GM12878 (cell line): ENCODE data around the gene GRIK2. TPM values are rescaled to one million over a fixed set of nuclear protein-coding genes. Genes with fewer than 3 reads are reported as not detected.

Experiments
- ATAC-seq: fragments of 200-7000 bp; cut with Tn5 transposase; 3 replicates; pipeline ENCODE4 v1.9.1; 2020; ENCODE audit warnings: mild to moderate bottlenecking, moderate library complexity
- BruUV-seq: library from RNA; stranded (reverse); fragments of 400-500 nt; replicated peaks from 2 replicates; lab custom pipeline; 2021; lab: Mats Ljungman, UMichigan
- CTCF ChIA-PET: fragments of 300-600 bp; sonication (Branson Sonifier 250); formaldehyde crosslinking; extraction: SDS; loops from one replicate; lab custom pipeline; 2021; ENCODE audit warnings: inconsistent platforms; lab: Yijun Ruan, JAX
- POLR2A ChIA-PET: fragments of 350-600 bp; formaldehyde crosslinking; extraction: SDS; loops from one replicate; lab custom pipeline; 2021; ENCODE audit warnings: inconsistent platforms; lab: Charles Lee
- RAD21 ChIA-PET: fragments of 300-600 bp; sonication (Branson Sonifier 250); formaldehyde crosslinking; loops from one replicate; lab custom pipeline; 2023; ENCODE audit warnings: antibody characterized with exemption; ENCODE audit not compliant: unreplicated experiment; lab: Charles Lee
- SMC1A ChIA-PET: fragments of 300-600 bp; sonication (Branson Sonifier 250); formaldehyde crosslinking; loops from one replicate; lab custom pipeline; 2023; ENCODE audit not compliant: unreplicated experiment, uncharacterized antibody; lab: Charles Lee
- DNase-seq: peaks from one replicate; pipeline ENCODE4 v3.0.0-alpha.2; 2011; ENCODE audit warnings: low read depth, low spot score
- FAIRE-seq: peaks from 3 replicates; lab custom pipeline; 2011; peaks lifted over from hg19 to GRCh38; lab: Jason Lieb, UNC
- H2AFZ ChIP-seq: 2 replicates; pipeline ENCODE4 v1.6.0; 2011; ENCODE audit warnings: low read depth, low read length, control low read depth; ENCODE audit not compliant: control insufficient read depth
- H3K27ac ChIP-seq: 2 replicates; pipeline ENCODE4 v1.5.1; 2011; ENCODE audit warnings: control low read depth; ENCODE audit not compliant: control insufficient read depth, insufficient read depth
- H3K27me3 ChIP-seq, 2 experiments: replicated peaks in 1 of 2; 2 replicates each; pipeline versions ENCODE4 v1.6.0 to v1.6.1; 2011; ENCODE audit warnings: low read length in 1 of 2; ENCODE audit not compliant: control insufficient read depth in 2 of 2, insufficient read depth in 2 of 2
- H3K36me3 ChIP-seq, 2 experiments: 2 replicates each; pipeline ENCODE4 v1.5.1; 2011; ENCODE audit warnings: low read length in 1 of 2; ENCODE audit not compliant: control insufficient read depth in 2 of 2, insufficient read depth in 2 of 2
- H3K4me1 ChIP-seq: 2 replicates; pipeline ENCODE4 v1.6.1; 2011; ENCODE audit warnings: mild to moderate bottlenecking, low read length, moderate library complexity, mixed read lengths; ENCODE audit not compliant: control insufficient read depth, insufficient read depth
- H3K4me2 ChIP-seq: 2 replicates; pipeline ENCODE4 v1.6.0; 2011; ENCODE audit warnings: control low read depth; ENCODE audit not compliant: control insufficient read depth, insufficient read depth
- H3K4me3 ChIP-seq: fragments of 200-600 bp; sonication (generic); 2 replicates; pipeline ENCODE4 v1.5.1; 2016
- H3K79me2 ChIP-seq: 2 replicates; pipeline ENCODE4 v1.6.0; 2011; ENCODE audit warnings: low read length; ENCODE audit not compliant: control insufficient read depth, insufficient read depth
- H3K9ac ChIP-seq: 2 replicates; pipeline ENCODE4 v1.8.0; 2011; ENCODE audit warnings: low read length, control low read depth, mixed read lengths; ENCODE audit not compliant: control insufficient read depth, insufficient read depth
- H3K9me3 ChIP-seq: replicated peaks from 3 replicates; pipeline ENCODE4 v1.5.1; 2011; ENCODE audit warnings: mild to moderate bottlenecking, low read length; ENCODE audit not compliant: control insufficient read depth, insufficient read depth
- H4K20me1 ChIP-seq: 2 replicates; pipeline ENCODE4 v1.6.0; 2011; ENCODE audit not compliant: control insufficient read depth, insufficient read depth
- ELK1 ChIP-seq: IDR thresholded peaks from 2 replicates; pipeline ENCODE4 v1.6.1; 2012; ENCODE audit warnings: low read depth, low read length, improper control_type of control experiment
- GABPA ChIP-seq: IDR thresholded peaks from 2 replicates; pipeline ENCODE4 v1.6.1; 2014; ENCODE audit warnings: antibody characterized with exemption, low read depth, mild to moderate bottlenecking, inconsistent platforms
- KDM1A ChIP-seq: fragments of 200-600 bp; sonication (generic); IDR thresholded peaks from 2 replicates; pipeline ENCODE4 v1.6.1; 2016; ENCODE audit warnings: borderline replicate concordance
- MEF2A ChIP-seq: IDR thresholded peaks from 2 replicates; pipeline ENCODE4 v1.6.1; 2011; ENCODE audit warnings: low read depth, mild to moderate bottlenecking, low read length, moderate library complexity; ENCODE audit not compliant: insufficient read depth
- NFXL1 ChIP-seq: fragments of 450-650 bp; IDR thresholded peaks from 2 replicates; pipeline ENCODE4 v1.6.1; 2017; ENCODE audit warnings: antibody characterized with exemption, mild to moderate bottlenecking, borderline replicate concordance
- SPI1 ChIP-seq: IDR thresholded peaks from 2 replicates; pipeline ENCODE4 v1.6.1; 2011; ENCODE audit warnings: low read depth, mild to moderate bottlenecking, low read length, moderate library complexity, borderline replicate concordance; ENCODE audit not compliant: insufficient read depth
- YBX1 ChIP-seq: fragments of 450-650 bp; IDR thresholded peaks from 2 replicates; pipeline ENCODE4 v1.6.1; 2016; ENCODE audit warnings: antibody characterized with exemption
- ZBTB33 ChIP-seq: fragments of 450-650 bp; IDR thresholded peaks from 2 replicates; pipeline ENCODE4 v1.6.1; 2017; ENCODE audit warnings: mild to moderate bottlenecking
- ZZZ3 ChIP-seq: IDR thresholded peaks from 2 replicates; pipeline ENCODE4 v1.6.1; 2011; ENCODE audit warnings: low read depth; ENCODE audit not compliant: control insufficient read depth, insufficient read length
- WGBS: methylation state at CpG from one replicate; pipeline ENCODE4 v1.1.6; 2016; ENCODE audit warnings: low lambda C conversion rate; ENCODE audit not compliant: insufficient replicate concordance, insufficient coverage; ENCODE audit errors: missing lambda C conversion rate; 5-methylcytosine and 5-hydroxymethylcytosine counted together
- in situ Hi-C: fragments of 300-500 bp; cut with MboI; formaldehyde crosslinking; loops from 9 replicates; pipeline ENCODE4 v1.14.3; 2018; ENCODE audit warnings: mixed read lengths
- intact Hi-C: fragments of 100-400 bp; cut with micrococcal nuclease; formaldehyde crosslinking; loops from one replicate; pipeline ENCODE4 v1.14.2; 2022; ENCODE audit not compliant: unreplicated experiment
- polyA plus RNA-seq, 11 experiments: library from polyadenylated mRNA; depleted of rRNA in 4 of 11; unstranded in 6 of 11; stranded (reverse) in 5 of 11; fragments of >200 nt; fragmentation: Nextera tagmentation in 4 of 11; fragmentation: Illumina TruSeq in 1 of 11; extraction: Ambion mirVana in 4 of 11; extraction: Trizol in 1 of 11; gene quantifications; 1 replicate in 1 of 11; 2 replicates in 10 of 11; pipeline versions ENCODE4 v1.2.1 to v1.2.3, GENCODE V29; 2011 to 2016; ENCODE audit warnings: inconsistent platforms in 2 of 11, missing spikeins in 2 of 11, low read depth in 1 of 11
- total RNA-seq, 4 experiments: library from RNA; depleted of rRNA in 3 of 4; stranded (reverse); fragments of >200 nt in 3 of 4; fragmentation: Illumina TruSeq in 1 of 4; extraction: Trizol in 1 of 4; gene quantifications; 2 replicates each; pipeline versions ENCODE4 v1.2.1 to v1.2.3, GENCODE V29; 2013 to 2021
- TF ChIP-seq, protein P1 (sequence below): IDR thresholded peaks from 2 replicates; pipeline ENCODE4 v1.6.1; 2012; ENCODE audit warnings: mild to moderate bottlenecking, low read depth, low read length
- TF ChIP-seq, protein P2 (sequence below): IDR thresholded peaks from 2 replicates; pipeline ENCODE4 v1.6.1; 2011; ENCODE audit warnings: borderline replicate concordance, low read depth, mild to moderate bottlenecking, moderate library complexity, low read length; ENCODE audit not compliant: insufficient read depth, poor library complexity, severe bottlenecking
- TF ChIP-seq, protein P3 (sequence below): fragments of 450-650 bp; conservative IDR thresholded peaks from 2 replicates; pipeline ENCODE4 v1.6.1; 2017; ENCODE audit warnings: mild to moderate bottlenecking, moderate library complexity

Gene GRIK2
- total and polyA plus RNA-seq, 10 of the 15 experiments (the other 5 are each of a cell fraction or from before 2014, with no cell fraction given) = not detected

GRCh38 chr6:101433141-101433540, 39.6 kb downstream of the GRIK2 start:
- ChIA-PET RAD21 (no interaction called here), CTCF (no interaction called here), SMC1A (no interaction called here), POLR2A (no interaction called here)
- no peak for DNase-seq
- FAIRE-seq = no peak
- Histone ChIP-seq H3K4me3 (no peak overlapping the region), H2AFZ (no peak overlapping the region), H3K27ac (no peak overlapping the region), H3K4me2 (no peak overlapping the region), H3K4me1 (no peaks in the 10 kb centered on the region), H4K20me1 (no peaks in the 10 kb centered on the region), H3K9ac (no peak overlapping the region), H3K79me2 (no peaks in the 10 kb centered on the region), H3K27me3 (no peaks in the 10 kb centered on the region), H3K9me3 (no peaks in the 10 kb centered on the region), H3K36me3 (no peaks in the 10 kb centered on the region)
- WGBS = 66% methylated on average over 5 of the region's 5 CpGs
- intact Hi-C loops = no loop called here
- no TSS peak for BruUV-seq
- in situ Hi-C loops = no loop called here
- TF ChIP-seq, protein P1, sequence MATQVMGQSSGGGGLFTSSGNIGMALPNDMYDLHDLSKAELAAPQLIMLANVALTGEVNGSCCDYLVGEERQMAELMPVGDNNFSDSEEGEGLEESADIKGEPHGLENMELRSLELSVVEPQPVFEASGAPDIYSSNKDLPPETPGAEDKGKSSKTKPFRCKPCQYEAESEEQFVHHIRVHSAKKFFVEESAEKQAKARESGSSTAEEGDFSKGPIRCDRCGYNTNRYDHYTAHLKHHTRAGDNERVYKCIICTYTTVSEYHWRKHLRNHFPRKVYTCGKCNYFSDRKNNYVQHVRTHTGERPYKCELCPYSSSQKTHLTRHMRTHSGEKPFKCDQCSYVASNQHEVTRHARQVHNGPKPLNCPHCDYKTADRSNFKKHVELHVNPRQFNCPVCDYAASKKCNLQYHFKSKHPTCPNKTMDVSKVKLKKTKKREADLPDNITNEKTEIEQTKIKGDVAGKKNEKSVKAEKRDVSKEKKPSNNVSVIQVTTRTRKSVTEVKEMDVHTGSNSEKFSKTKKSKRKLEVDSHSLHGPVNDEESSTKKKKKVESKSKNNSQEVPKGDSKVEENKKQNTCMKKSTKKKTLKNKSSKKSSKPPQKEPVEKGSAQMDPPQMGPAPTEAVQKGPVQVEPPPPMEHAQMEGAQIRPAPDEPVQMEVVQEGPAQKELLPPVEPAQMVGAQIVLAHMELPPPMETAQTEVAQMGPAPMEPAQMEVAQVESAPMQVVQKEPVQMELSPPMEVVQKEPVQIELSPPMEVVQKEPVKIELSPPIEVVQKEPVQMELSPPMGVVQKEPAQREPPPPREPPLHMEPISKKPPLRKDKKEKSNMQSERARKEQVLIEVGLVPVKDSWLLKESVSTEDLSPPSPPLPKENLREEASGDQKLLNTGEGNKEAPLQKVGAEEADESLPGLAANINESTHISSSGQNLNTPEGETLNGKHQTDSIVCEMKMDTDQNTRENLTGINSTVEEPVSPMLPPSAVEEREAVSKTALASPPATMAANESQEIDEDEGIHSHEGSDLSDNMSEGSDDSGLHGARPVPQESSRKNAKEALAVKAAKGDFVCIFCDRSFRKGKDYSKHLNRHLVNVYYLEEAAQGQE = no peak
- TF ChIP-seq SPI1 = no peak
- no peak for TF ChIP-seq ELK1
- TF ChIP-seq, protein P2, sequence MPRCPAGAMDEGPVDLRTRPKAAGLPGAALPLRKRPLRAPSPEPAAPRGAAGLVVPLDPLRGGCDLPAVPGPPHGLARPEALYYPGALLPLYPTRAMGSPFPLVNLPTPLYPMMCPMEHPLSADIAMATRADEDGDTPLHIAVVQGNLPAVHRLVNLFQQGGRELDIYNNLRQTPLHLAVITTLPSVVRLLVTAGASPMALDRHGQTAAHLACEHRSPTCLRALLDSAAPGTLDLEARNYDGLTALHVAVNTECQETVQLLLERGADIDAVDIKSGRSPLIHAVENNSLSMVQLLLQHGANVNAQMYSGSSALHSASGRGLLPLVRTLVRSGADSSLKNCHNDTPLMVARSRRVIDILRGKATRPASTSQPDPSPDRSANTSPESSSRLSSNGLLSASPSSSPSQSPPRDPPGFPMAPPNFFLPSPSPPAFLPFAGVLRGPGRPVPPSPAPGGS = no peak
- TF ChIP-seq YBX1 = no peak
- TF ChIP-seq MEF2A = no peak
- TF ChIP-seq ZZZ3 = no peak
- TF ChIP-seq ZBTB33 = no peak
- no peak for TF ChIP-seq KDM1A
- no peak for TF ChIP-seq NFXL1
- TF ChIP-seq GABPA = no peak
- TF ChIP-seq, protein P3, sequence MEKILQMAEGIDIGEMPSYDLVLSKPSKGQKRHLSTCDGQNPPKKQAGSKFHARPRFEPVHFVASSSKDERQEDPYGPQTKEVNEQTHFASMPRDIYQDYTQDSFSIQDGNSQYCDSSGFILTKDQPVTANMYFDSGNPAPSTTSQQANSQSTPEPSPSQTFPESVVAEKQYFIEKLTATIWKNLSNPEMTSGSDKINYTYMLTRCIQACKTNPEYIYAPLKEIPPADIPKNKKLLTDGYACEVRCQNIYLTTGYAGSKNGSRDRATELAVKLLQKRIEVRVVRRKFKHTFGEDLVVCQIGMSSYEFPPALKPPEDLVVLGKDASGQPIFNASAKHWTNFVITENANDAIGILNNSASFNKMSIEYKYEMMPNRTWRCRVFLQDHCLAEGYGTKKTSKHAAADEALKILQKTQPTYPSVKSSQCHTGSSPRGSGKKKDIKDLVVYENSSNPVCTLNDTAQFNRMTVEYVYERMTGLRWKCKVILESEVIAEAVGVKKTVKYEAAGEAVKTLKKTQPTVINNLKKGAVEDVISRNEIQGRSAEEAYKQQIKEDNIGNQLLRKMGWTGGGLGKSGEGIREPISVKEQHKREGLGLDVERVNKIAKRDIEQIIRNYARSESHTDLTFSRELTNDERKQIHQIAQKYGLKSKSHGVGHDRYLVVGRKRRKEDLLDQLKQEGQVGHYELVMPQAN = no peak
- ATAC-seq = no peak
